Erythroblast (primary cell): ENCODE results near the gene NFATC1.

ENCODE experiments used
- DNase-seq, 2 experiments: peaks; one replicate each; lab custom pipeline; 2025; lab: John Stamatoyannopoulos, UW
- GATA1 ChIP-seq: IDR thresholded peaks from 2 replicates; pipeline ENCODE4 v1.6.1; 2011; ENCODE audit warnings: low read depth, mild to moderate bottlenecking, control low read depth, low read length, moderate library complexity
- POLR2A ChIP-seq: IDR thresholded peaks from 2 replicates; pipeline ENCODE4 v1.6.1; 2011; ENCODE audit warnings: mild to moderate bottlenecking, low read length

The NFATC1 gene

DNA sequence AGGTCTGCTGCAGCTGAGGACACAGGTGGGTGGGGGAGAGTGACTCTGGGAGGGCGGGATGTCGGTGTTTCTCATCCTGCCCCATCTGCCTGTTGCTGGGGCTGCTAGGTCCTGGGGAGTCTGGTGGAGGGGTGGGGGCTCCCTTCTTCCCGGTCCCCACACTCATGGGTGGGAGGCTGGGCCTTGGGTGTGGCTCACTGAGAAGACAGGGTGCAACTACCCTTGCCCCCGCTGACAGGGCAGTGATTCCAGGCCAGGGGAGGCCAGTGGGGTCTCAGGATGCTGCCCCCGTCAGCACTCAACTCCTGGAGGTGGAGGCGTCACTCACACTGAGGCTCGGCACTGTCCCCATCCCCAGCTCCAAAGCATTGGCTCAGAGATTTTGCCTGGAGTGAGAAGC lies 7.7 kb upstream of the NFATC1 start:
- no peak for DNase-seq
- TF ChIP-seq POLR2A = no peak
- TF ChIP-seq GATA1 = no peak

DNA sequence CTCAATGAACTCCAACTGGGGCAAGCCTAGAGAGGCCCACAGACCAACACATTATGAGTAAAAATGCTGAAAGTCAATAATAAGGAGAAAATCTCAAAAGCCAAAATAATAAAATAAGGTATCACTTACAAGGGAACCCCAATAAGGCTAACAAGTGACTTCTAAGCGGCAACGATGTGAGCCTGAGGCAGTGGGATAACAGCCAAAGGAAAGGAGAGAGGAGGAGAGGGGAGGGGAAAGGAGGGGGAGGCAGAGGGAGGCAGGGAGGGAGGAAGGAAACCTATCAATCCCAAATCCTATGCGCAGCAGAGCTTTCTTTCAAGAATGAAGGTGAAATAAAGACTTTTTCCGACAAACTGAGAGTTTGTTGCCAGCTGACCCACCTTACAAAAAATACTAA lies 6.0 kb upstream of the NFATC1 start:
- DNase-seq = no peak
- no peak for TF ChIP-seq GATA1
- no peak for TF ChIP-seq POLR2A

DNA sequence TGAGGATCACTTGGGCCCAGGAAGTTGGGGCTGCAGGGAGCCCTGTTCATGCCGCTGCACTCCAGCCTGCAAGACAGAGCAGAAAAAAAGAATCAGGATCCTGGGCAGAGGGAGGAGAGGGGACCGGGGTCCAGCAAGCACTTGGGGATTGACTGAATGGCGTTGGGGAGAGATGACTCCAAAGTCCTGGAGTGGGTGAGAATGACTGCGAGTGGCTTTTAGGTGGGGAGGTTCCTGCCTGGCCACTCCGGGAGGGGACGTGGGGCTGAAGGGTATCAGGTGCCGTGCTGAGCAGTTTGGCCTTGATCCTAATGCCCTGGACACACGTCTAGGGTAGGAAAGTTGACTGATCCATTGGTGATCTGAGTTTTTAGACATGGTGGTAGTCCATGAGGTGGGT lies 3.5 kb upstream of the NFATC1 start:
- DNase-seq = no peak
- no peak for TF ChIP-seq GATA1
- TF ChIP-seq POLR2A = no peak

DNA sequence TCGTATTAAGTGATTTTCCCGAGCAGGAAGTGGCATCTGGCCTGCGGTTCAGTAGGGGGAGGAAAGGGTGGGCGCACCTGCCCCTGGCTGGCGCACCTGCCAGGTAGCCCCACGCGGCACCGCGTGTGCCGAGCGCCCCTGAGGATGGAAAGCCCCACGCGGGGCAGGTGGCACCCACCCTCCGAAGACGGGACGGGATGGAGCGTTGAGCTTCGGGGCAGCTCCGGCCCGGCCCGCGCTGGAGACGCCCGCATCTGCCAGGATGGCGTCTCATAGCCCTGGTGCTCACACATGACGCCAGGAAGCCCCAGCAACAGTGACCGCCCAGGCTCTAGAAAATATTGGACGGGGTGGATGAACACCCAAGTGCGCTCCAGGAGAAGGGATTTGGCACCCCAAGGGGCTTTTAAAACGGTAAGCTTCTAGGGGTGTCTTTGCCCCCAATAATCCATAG lies 2.5 kb upstream of the NFATC1 start:
- no peak for TF ChIP-seq GATA1
- TF ChIP-seq POLR2A = no peak
- peak; percentile 29 to 43 for DNase-seq

DNA sequence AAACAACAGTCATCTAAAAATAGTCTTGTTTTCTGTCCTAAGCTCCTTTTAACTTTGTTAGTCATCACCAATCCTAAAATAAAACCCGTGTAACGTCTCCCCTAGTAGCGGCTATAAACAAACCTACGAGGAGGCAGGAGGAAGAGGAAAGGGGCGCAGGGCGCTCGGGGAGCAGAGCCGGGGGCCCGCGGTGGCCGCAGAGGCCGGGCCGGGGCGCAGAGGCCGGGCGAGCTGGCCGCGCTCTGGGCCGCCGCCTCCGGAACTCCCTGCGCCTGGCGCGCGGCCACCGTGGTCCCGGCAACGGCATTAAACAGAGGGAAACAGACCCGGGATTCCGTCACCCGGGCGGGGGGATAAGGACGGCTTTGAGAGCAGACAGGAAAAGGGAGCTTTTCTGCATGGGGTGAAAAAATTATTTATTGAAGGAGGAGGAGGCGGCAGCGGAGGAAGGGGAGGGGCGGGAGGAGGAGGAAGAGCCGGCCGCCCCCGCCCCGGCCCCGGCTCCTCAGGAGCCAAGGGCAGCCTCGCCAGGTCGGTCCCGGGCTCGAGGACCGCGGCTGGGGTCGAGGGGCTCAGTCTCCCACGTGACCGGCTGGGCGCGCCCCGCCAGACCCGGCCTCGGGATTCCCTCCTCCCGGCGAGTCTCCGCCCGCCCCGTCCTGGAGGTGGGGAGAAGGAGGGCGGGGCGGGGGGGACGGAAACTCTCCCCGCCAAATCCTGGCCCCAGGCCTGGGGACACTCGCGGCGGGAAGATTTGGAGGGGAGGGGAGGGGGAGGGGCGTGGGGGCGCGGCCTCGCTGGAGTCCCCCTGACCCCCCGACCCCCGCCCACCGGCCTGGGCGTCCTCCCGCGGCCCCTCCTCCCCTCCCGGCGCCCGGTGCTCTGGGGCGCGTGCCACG lies 1.8 kb upstream of the NFATC1 start:
- DNase-seq = peak; percentile 81 to 82
- no peak for TF ChIP-seq GATA1
- TF ChIP-seq POLR2A = peak; percentile 30

DNA sequence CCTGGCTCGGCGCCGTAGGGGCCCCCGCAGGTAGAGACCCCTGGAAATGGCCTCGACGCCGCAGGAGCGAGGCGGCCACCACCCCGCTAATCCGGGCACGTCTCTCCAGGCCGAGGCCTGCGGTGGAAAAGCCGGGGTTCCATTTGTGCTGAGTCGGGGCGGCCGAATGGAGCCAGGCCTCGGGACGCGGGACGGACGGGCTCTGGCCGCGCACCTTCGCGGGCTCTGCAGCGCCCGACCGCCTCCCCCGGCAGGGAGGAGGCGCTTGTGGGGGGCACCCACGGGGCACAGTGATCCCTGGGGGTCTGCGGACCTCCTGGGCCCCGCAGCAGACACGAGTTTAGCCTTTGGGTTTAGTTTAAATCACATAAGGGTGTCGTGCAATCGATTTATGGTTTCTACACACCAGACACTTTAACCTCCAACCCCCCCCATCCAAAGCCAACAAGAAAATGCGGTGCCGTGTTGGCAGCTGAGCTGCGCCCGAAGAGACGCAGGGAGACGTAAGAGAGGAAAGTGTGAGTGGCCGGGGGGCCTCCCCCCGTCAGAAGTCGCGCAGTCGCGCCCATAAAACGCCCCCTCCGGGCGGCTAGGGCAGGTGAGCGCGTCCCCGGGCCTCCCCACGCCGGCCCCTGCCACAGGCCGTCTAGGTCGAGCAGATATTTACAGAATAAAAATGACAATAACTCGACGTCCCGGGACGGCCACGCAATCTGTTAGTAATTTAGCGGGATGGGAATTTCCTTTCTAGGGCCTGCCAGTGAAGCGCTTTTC lies 1.0 kb upstream of the NFATC1 start:
- peak; percentile 51 to 56 for DNase-seq

DNA sequence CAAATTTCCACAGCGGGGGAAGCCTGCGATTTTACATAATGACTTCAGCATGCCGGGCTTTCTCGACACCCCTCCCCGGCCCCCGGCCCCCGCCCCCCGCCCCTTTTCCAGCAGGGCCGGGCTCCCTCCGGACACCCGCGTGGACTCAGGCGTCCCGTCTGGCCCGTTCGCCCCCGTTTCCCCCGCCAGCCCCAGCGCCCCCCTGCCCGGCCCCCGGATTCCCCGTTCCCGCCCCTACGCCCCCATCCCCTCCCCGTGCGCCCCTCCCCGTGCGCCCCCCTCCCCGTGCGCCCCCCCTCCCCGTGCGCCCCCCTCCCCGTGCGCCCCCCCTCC lies 456 bp upstream of the NFATC1 start:
- TF ChIP-seq POLR2A = no peak
- no peak for TF ChIP-seq GATA1
- DNase-seq = no peak

More for the DNA sequence above, 1.0 kb upstream of the NFATC1 start:
- TF ChIP-seq POLR2A (peak; percentile 31), GATA1 (no peak)

DNA sequence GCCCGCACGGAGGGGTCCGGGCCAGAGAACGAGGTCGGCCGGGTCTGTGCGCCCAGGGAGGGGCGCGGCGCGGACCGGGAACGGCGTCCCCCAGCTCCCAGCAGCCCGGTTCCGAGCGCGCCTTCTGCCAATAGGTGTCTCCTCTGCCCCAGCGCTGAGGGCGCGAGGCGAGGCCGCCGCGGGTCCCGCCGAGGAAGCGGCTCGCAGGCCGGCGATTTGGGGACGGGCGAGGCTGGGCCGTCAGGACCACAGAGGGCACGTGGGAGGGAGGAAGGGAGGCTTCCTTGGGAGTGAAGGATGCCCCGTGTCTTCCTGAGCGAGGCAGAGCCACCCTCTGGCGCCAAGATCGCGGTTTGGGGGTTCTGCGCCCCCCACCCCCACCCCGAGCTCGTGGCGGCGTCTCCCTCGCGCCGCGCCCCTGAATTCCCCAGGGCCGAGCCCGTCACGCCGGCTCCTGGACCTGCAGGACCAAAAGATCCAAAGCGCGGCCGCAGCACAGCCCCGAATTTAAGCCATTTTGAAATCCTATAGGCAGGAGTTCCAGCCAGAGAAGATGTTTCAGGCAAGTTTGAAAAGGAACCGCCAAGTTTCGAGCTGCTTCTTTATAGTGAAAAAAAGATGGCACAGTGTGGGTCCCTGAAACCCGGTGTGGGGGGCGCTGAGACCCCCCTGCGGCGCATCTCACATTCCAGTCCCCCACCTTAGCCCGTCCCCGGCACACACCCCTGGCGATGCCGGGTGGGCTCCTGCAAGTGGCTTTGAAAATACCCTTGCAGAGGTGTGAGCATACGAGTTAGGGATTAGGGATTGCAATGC lies 909 bp downstream of the NFATC1 start:
- TF ChIP-seq POLR2A (peak; percentile 46), GATA1 (no peak)
- peak; percentile 66 to 69 for DNase-seq

DNA sequence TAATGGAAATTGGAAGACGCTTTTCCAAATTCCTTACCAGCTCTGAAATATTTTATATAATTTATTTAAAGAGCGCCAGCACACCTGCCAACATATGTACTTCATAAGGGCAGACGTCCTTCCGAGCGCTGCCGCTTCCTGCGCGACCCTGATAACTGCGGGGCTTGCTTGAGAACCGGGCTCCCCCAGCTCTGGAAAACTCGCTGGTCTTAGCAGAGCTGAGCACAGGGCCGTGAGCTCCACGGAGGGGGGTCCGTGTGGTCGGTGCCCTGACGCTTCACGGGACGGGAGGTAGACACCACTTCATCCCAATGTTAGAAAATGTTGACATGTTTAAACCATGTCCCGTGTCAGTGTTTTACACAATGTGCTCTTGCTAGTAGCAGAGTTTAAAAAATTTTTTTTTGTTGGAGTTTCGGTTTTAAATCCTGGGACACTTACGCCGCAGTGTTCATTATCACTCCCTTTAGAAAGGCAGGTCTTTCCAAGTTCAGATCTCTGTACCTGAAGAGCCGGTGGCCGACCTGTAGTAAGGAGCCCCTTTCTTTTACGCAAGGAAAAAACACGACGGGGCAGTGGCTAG lies 1.6 kb downstream of the NFATC1 start:
- DNase-seq = no peak
- TF ChIP-seq GATA1 = no peak
- no peak for TF ChIP-seq POLR2A

DNA sequence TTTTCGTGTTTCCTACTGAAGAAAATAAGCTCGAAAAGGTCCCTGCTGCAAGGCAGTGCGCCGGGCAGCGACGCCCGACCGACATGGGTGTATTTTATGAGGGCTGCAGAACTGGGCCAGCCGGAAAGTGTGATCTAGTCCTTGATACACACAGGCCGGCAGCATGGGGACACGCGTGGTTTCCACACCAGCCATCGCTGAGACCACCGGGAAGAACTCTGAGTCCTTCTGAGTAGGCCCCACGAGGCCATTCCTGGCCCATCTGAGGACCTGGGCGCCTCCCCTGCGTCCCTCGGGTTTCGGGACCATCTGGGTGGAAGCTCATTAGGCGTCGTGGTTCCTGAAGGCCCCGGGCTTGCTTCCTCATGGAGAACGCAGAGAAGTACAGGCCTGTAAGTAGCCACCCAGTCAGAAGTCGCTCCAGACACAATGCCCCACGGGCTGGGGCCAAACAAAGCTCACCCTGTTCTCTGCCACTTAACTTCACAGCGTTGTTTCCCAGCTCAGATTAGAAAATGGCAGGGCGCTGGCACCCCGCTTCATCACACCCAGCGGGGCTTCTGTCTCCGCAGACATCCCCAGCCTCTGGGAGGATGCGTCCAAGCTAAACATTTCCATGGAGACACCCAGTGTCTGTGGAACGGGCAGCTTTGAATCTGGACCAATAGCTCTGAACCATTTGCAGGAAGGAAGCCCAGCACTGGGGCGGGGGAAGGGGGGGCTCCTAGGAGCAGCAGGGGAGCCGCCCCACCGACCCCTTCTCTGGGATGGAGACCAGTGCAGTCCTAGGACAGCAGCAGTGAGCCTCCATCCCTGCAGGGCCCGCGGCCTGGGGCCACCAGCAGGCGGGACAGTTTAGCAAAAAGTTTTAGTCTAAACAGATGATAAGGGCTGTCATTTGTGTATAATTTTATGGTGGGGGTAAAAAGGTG lies 2.4 kb downstream of the NFATC1 start:
- TF ChIP-seq POLR2A = no peak
- TF ChIP-seq GATA1 = no peak
- DNase-seq = no peak

DNA sequence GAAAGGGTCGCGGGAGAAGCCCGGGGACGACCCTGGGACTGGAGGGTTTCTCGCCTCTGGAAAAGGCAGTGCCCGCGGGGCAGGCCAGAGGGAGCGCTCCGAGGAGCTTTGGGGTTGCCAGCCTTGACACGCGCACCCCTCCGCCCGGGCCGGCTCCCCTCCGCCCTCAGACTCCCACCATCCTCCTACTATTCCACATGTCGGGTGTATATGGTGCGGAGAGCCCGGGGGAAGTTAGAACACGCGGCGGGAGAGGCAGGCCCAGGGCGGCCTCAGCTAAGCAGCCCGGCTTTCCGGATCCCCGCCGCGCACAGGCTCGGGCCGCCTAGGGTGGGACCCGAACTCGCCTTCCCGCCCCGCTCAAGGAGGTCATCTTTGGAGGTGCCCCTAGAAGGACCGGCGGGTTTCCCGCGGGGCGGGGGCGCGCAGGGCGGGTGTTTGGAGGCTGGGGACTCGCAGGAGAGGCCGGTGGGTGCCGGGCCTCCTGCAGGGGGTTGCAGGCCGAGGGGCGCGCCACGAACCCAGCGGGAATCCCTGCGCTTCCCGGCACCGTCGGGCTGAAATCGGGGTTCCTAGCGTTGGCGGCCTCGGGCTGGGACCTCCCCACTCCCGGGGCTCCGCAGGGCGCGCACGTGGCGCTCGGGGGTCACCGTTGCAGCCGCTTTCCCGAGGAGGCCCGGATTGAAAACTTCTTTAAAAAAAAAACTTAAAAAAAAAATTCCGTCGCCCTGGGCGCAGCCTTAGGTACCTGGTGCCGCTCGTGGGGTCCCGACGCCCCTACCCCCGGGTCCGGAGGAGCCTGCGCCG lies 3.7 kb downstream of the NFATC1 start:
- no peak for TF ChIP-seq GATA1
- no peak for TF ChIP-seq POLR2A
- peak; percentile 59 to 60 for DNase-seq
